IMR-90 (cell line): ENCODE data around the gene SEMA3E.

Experiments
- BHLHE40 ChIP-seq: fragments of 150-350 bp; IDR thresholded peaks from 2 replicates; pipeline ENCODE4 v1.6.1; 2016; ENCODE audit warnings: mild to moderate bottlenecking, low read depth, low read length
- CHD1 ChIP-seq: IDR thresholded peaks from 2 replicates; pipeline ENCODE4 v1.6.1; 2012; ENCODE audit warnings: low read depth, low read length, improper control_type of control experiment
- CTCF ChIP-seq: conservative IDR thresholded peaks from 2 replicates; pipeline ENCODE4 v1.5.1; 2012; ENCODE audit warnings: mild to moderate bottlenecking, low read depth, low read length, improper control_type of control experiment
- RFX5 ChIP-seq: IDR thresholded peaks from 2 replicates; pipeline ENCODE4 v1.8.0; 2012; ENCODE audit warnings: low read depth, mild to moderate bottlenecking, low read length, moderate library complexity

- TF ChIP-seq CTCF (no peak), RFX5 (no peak), CHD1 (no peak), BHLHE40 (no peak)
Measured at GRCh38 chr7:83599131-83599530, 49.8 kb downstream of the SEMA3E start.
